DOHH2 (cell line): ENCODE results near the gene MOCS3.

Experiments
- H3F3A ChIP-seq: fragments of 200-600 bp; sonication (generic), shearing (Covaris generic); 2 replicates; pipeline ENCODE4 v1.6.0; 2016; ENCODE audit warnings: antibody characterized with exemption, mild to moderate bottlenecking; ENCODE audit not compliant: control insufficient read depth, insufficient read depth
- H3K27ac ChIP-seq: fragments of 200-600 bp; sonication (generic); 2 replicates; pipeline ENCODE4 v1.5.1; 2014; ENCODE audit warnings: low read depth, mild to moderate bottlenecking, low read length, moderate library complexity
- H3K27me3 ChIP-seq: fragments of 200-600 bp; sonication (generic); 2 replicates; pipeline ENCODE4 v1.6.1; 2014; ENCODE audit warnings: mild to moderate bottlenecking, low read length, mixed read lengths; ENCODE audit not compliant: control insufficient read depth
- H3K36me3 ChIP-seq: fragments of 200-600 bp; sonication (generic); 2 replicates; pipeline ENCODE4 v1.6.1; 2014; ENCODE audit warnings: mild to moderate bottlenecking, low read length, moderate library complexity, mixed read lengths; ENCODE audit not compliant: control insufficient read depth
- H3K4me1 ChIP-seq: fragments of 200-600 bp; sonication (generic); 2 replicates; pipeline ENCODE4 v1.6.1; 2014; ENCODE audit warnings: mild to moderate bottlenecking, low read length, mixed read lengths; ENCODE audit not compliant: control insufficient read depth
- H3K4me2 ChIP-seq: fragments of 200-600 bp; sonication (generic); 2 replicates; pipeline ENCODE4 v1.6.0; 2014; ENCODE audit warnings: mild to moderate bottlenecking, low read length, moderate library complexity
- H3K4me3 ChIP-seq: fragments of 200-600 bp; sonication (generic); 2 replicates; pipeline ENCODE4 v1.5.1; 2014; ENCODE audit warnings: mild to moderate bottlenecking, low read length, mixed read lengths
- H3K79me2 ChIP-seq: fragments of 200-600 bp; sonication (generic); 2 replicates; pipeline ENCODE4 v1.6.1; 2014; ENCODE audit warnings: mild to moderate bottlenecking, low read length, mixed read lengths; ENCODE audit not compliant: control insufficient read depth
- H3K9me2 ChIP-seq: fragments of 200-600 bp; sonication (generic); replicated peaks from 2 replicates; pipeline ENCODE4 v1.6.1; 2014; ENCODE audit warnings: mild to moderate bottlenecking, low read length, mixed read lengths; ENCODE audit not compliant: control insufficient read depth
- H3K9me3 ChIP-seq: fragments of 200-600 bp; sonication (generic); 2 replicates; pipeline ENCODE4 v1.6.1; 2014; ENCODE audit warnings: antibody characterized with exemption, low read length, mixed read lengths; ENCODE audit not compliant: control insufficient read depth, insufficient read depth
- H4K20me1 ChIP-seq: fragments of 200-600 bp; sonication (generic); 2 replicates; pipeline ENCODE4 v1.6.0; 2014; ENCODE audit warnings: low read depth, mild to moderate bottlenecking, antibody characterized with exemption, low read length, moderate library complexity; ENCODE audit not compliant: control insufficient read depth, insufficient read depth
- EZH2phosphoT487 ChIP-seq: fragments of 200-600 bp; sonication (generic); IDR thresholded peaks from 2 replicates; pipeline ENCODE4 v1.6.1; 2017; ENCODE audit warnings: borderline replicate concordance, mild to moderate bottlenecking, antibody characterized with exemption, low read length, moderate library complexity, mixed read lengths
- TF ChIP-seq, protein P1 (sequence below): fragments of 200-600 bp; sonication (generic); IDR thresholded peaks from one replicate; pipeline ENCODE4 v1.5.1; 2014; ENCODE audit warnings: antibody characterized with exemption, mild to moderate bottlenecking, low read depth, low read length; ENCODE audit not compliant: poor library complexity, severe bottlenecking

MOCS3 gene

DNA sequence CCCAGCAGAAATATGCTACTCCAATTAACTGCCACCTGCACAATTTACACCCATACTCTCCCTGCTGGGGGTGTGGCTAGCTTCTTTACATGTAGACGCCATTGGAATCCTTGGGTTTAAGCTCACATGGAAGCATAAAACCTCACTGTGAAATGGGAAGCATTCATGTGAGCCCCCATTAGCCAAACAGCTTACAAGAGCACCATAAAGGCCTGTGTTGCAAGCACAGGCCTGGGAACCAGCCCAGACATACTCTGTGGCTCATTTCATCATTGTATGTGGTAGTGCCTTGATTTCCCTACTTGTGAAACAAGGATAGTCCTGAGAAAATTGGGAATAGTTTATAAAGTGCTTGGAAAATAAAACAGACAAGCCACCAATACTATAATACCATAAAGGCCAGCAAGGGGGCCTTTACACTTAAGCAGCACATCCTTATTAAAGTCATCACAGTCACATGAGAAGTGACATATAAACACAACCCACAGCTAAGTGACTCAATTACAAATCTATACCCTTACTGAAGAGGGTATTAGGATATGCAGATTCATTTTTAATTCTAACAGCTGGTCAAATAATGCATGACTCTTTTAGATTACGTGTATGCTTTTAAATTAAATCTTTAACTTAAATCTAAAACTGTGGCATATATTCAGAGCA, 34.2 kb upstream of the MOCS3 start:
- Histone ChIP-seq H3K36me3 (peaks cover 91% of the 10 kb centered on the region), H3K27me3 (no peaks in the 10 kb centered on the region), H3K9me3 (no peaks in the 10 kb centered on the region), H3K4me2 (peak overlapping the region; percentile 38; the same call in 1 of the 2 replicates), H3F3A (peaks cover 11% of the 10 kb centered on the region), H3K27ac (no peak overlapping the region), H3K9me2 (no peaks in the 10 kb centered on the region), H4K20me1 (peaks cover 67% of the 10 kb centered on the region), H3K4me3 (no peak overlapping the region), H3K4me1 (peaks cover 93% of the 10 kb centered on the region), H3K79me2 (peaks cover 100% of the 10 kb centered on the region)
- TF ChIP-seq, protein P1, sequence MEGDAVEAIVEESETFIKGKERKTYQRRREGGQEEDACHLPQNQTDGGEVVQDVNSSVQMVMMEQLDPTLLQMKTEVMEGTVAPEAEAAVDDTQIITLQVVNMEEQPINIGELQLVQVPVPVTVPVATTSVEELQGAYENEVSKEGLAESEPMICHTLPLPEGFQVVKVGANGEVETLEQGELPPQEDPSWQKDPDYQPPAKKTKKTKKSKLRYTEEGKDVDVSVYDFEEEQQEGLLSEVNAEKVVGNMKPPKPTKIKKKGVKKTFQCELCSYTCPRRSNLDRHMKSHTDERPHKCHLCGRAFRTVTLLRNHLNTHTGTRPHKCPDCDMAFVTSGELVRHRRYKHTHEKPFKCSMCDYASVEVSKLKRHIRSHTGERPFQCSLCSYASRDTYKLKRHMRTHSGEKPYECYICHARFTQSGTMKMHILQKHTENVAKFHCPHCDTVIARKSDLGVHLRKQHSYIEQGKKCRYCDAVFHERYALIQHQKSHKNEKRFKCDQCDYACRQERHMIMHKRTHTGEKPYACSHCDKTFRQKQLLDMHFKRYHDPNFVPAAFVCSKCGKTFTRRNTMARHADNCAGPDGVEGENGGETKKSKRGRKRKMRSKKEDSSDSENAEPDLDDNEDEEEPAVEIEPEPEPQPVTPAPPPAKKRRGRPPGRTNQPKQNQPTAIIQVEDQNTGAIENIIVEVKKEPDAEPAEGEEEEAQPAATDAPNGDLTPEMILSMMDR, result no peak
- no peak for TF ChIP-seq EZH2phosphoT487

DNA sequence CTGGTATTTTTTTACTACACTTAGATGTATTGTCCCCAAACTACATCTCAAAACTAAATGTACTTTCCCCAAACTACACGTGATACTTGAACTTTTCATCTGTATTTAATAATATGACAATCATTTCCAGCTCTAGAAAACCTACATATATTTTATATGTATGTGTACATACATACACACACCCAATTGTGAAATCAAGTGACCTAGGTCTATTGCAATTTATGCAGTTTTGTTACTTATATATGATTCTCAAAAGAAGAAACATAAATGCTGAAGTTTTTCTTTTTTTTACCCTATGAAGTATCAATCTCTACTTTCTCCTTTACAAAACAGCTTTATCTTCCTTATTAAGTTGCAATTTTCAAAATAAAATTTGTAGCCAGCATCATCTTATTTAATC, 32.1 kb upstream of the MOCS3 start:
- H3K4me1 ChIP-seq, result peaks cover 73% of the 10 kb centered on the region

DNA sequence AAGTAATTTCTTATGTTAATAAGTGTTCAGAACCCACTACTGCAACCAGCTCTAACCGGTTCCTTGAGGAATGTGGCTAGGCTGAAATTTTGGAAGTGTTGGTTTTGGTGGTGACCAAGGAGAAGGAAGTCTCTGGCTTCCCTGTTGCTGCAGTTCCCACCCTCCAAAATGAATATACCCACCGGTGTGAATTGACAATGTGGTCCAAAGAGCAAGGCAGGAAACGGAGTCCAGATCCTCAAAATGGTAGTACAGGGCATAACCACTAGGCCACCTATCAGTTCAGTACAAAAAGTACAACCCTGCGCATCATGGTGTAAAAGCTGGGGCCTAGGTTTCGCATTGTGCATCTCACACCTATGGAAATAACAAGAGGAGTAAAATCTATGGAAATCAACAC, 30.1 kb upstream of the MOCS3 start:
- Histone ChIP-seq H3K27me3 (no peaks in the 10 kb centered on the region), H4K20me1 (peaks cover 40% of the 10 kb centered on the region), H3K9me2 (no peaks in the 10 kb centered on the region), H3K36me3 (peaks cover 82% of the 10 kb centered on the region), H3K4me2 (peak overlapping the region; percentile 90), H3K27ac (no peak overlapping the region), H3K4me1 (peaks cover 68% of the 10 kb centered on the region), H3K4me3 (peak overlapping the region; percentile 85), H3K9me3 (no peaks in the 10 kb centered on the region), H3F3A (peaks cover 20% of the 10 kb centered on the region), H3K79me2 (peaks cover 78% of the 10 kb centered on the region)
- TF ChIP-seq, protein P1, result no peak
- TF ChIP-seq EZH2phosphoT487, result no peak

More for the DNA sequence above, 32.1 kb upstream of the MOCS3 start:
- H3K4me2 ChIP-seq, result no peak overlapping the region
- H3K27me3 ChIP-seq, result no peaks in the 10 kb centered on the region
- no peaks in the 10 kb centered on the region for H3K9me2 ChIP-seq
- H3F3A ChIP-seq, result peaks cover 11% of the 10 kb centered on the region
- no peak overlapping the region for H3K27ac ChIP-seq
- H3K9me3 ChIP-seq, result no peaks in the 10 kb centered on the region
- H3K79me2 ChIP-seq, result peaks cover 93% of the 10 kb centered on the region
- no peak for TF ChIP-seq EZH2phosphoT487
- TF ChIP-seq, protein P1, result no peak
- H3K36me3 ChIP-seq, result peaks cover 81% of the 10 kb centered on the region
- H3K4me3 ChIP-seq, result no peak overlapping the region
- peaks cover 55% of the 10 kb centered on the region for H4K20me1 ChIP-seq
